ENCODE measurements around the gene ZNF575.

The ZNF575 gene

GRCh38 chr19:43533546-43534304, 737 bp downstream of the ZNF575 start:
- Histone ChIP-seq H3K27ac (peak overlapping the region; percentile 78), H3K36me3 (peaks cover 14% of the 10 kb centered on the region), H3K9me3 (ENCODE audit: severe bottlenecking) (no peaks in the 10 kb centered on the region), H3K27me3 (ENCODE audit: insufficient read depth, low read depth, severe bottlenecking) (no peaks in the 10 kb centered on the region), H3K4me3 (ENCODE audit: low read depth, low read length) (peak overlapping the region; percentile 77)
- peak; percentile 99 for DNase-seq
- no peak for TF ChIP-seq CTCF (IDR thresholded peaks at IDR 0.05; ENCODE audit: low read depth, low read length)

GRCh38 chr19:43534305-43534815, 1.4 kb downstream of the ZNF575 start:
- peaks cover 5% of the 10 kb centered on the region for H3K9me3 ChIP-seq (ENCODE audit: severe bottlenecking)
- H3K27me3 ChIP-seq (ENCODE audit: insufficient read depth, low read depth, severe bottlenecking) = no peaks in the 10 kb centered on the region
- no peak for DNase-seq
- peaks cover 20% of the 10 kb centered on the region for H3K36me3 ChIP-seq
- H3K4me3 ChIP-seq (ENCODE audit: low read depth, low read length) = no peak overlapping the region
- TF ChIP-seq CTCF (IDR thresholded peaks at IDR 0.05; ENCODE audit: low read depth, low read length) = no peak
- peak overlapping the region; percentile 33; the same call in 1 of the 2 replicates for H3K27ac ChIP-seq

- Histone ChIP-seq H3K27me3 (ENCODE audit: insufficient read depth, low read depth, severe bottlenecking) (no peaks in the 10 kb centered on the region), H3K36me3 (peaks cover 25% of the 10 kb centered on the region), H3K4me3 (ENCODE audit: low read depth, low read length) (no peak overlapping the region), H3K9me3 (ENCODE audit: severe bottlenecking) (peaks cover 8% of the 10 kb centered on the region), H3K27ac (peak overlapping the region; percentile 33; the same call in 1 of the 2 replicates)
- peak; percentile 79 for TF ChIP-seq CTCF (IDR thresholded peaks at IDR 0.05; ENCODE audit: low read depth, low read length)
- DNase-seq = peak; percentile 81
These were observed 2.1 kb downstream of the ZNF575 start for GRCh38 chr19:43534816-43535761.

GRCh38 chr19:43538922-43539321, 5.9 kb downstream of the ZNF575 start:
- no peak for DNase-seq
- peaks cover 60% of the 10 kb centered on the region for H3K36me3 ChIP-seq
- H3K27me3 ChIP-seq (ENCODE audit: insufficient read depth, low read depth, severe bottlenecking) = no peaks in the 10 kb centered on the region
- no peak overlapping the region for H3K27ac ChIP-seq
- TF ChIP-seq CTCF (IDR thresholded peaks at IDR 0.05; ENCODE audit: low read depth, low read length) = no peak
- peaks cover 8% of the 10 kb centered on the region for H3K9me3 ChIP-seq (ENCODE audit: severe bottlenecking)
- H3K4me3 ChIP-seq (ENCODE audit: low read depth, low read length) = no peak overlapping the region

GRCh38 chr19:43540381-43540780, 7.4 kb downstream of the ZNF575 start:
- Histone ChIP-seq H3K27me3 (ENCODE audit: insufficient read depth, low read depth, severe bottlenecking) (no peaks in the 10 kb centered on the region), H3K27ac (no peak overlapping the region), H3K9me3 (ENCODE audit: severe bottlenecking) (peaks cover 8% of the 10 kb centered on the region), H3K36me3 (peaks cover 68% of the 10 kb centered on the region), H3K4me3 (ENCODE audit: low read depth, low read length) (no peak overlapping the region)
- DNase-seq = no peak
- TF ChIP-seq CTCF (IDR thresholded peaks at IDR 0.05; ENCODE audit: low read depth, low read length) = no peak
